ENCODE measurements around the gene KLRG1.

The KLRG1 gene

DNA sequence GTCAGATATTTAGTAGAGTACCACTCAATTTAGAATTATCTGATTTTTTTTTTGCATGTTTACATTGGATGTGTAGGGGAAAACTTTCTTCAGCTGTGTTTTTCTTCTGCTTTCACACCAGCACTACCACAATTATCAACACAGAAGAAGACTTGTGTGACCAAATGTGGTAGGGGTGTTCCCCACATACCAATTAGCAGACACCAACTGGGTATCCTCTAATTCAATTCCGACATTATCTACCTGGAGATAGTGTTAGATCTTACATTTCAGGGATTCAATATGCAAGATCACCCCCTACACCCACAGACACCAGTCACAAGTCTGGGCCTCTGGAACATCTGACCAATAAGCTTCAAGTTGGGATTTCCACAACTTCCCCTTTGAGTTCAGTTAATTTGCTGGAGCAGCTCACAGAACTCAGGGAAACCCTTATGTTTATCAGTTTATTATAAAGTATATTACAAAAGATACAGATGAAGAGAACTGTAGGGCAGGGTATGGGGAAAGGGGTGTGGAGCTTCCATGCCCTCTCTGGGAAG lies 4.1 kb upstream of the KLRG1 start:
- no peak for DNase-seq

DNA sequence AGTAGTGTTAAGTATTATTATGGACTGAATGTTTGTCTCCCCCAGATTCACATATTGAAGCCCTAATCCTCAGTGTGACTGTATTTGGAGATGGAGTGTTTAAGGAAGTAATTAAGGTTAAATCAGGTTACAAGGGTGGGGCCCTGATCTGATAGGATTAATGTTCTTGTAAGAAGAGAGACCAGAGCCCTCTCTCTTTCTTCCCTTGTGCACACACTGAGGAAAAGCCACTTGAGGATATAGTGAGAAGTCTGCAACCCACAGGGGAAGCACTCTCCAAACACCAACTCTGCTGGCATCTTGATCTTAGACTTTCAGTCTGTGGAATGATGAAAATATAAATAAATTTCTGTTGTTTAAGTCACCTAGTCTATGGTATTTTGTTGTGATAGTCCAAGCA lies 2.2 kb upstream of the KLRG1 start:
- DNase-seq, result no peak

DNA sequence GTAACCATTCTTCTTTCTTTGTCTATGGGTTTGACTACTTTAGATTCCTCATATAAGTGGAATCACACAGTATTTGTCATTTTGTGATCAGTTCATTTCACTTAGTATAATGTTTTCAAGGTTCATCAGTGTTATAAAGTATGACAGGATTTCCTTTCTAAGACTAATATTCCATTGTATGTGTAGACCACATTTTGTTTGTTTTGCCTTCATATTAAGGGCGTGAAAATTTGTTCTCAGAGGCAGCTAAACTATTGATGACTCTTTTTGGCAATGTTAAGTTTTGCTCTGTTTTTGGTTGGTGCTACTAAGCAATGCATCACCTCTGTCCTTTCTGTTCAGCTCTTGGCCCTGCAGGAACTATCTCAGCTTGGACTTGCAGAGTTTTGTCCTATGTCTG lies 1.7 kb upstream of the KLRG1 start:
- DNase-seq, result no peak

DNA sequence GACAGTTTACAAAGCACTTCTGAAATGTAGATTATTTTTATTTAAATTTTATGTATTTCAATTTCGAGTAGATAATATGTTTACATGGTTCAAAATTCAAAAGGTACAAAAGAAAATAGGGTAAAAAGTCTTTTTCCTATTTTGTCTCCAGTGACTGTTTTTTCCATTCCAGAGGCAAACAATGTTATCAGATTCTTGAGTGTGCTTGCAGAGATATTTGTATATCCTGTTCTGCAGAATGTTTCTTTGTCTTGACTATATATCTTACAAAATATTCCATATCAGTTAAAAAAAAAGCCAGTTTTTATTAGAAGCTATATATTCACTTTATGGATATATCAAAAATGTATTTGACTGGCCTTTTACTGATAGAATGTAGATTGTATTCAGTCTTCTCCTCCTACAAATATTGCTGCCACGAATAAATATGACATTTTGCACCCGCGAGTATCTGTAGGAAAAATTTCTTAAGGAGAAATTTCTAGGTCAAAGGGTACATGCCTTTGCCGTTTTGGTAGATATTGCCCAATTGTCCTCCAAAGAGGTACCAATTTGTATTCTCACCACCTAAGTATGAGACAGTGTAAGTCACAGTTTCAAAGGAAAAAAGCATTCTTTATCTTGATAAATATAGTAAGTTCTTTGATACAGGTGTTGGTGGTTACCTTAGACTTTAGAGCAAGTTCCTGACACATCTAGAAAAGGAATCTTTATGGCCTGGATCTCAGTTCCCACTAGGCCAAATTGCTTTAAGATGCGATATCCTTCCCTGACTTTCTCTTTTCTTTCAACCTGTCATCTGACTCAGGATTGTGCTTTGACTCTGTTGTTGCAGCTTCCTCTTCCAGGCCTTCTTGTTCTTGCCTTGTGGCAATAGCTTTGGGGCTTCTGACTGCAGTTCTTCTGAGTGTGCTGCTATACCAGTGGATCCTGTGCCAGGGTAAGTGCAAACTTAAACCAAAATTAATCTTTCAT lies 2.3 kb downstream of the KLRG1 start:
- no peak for DNase-seq

DNA sequence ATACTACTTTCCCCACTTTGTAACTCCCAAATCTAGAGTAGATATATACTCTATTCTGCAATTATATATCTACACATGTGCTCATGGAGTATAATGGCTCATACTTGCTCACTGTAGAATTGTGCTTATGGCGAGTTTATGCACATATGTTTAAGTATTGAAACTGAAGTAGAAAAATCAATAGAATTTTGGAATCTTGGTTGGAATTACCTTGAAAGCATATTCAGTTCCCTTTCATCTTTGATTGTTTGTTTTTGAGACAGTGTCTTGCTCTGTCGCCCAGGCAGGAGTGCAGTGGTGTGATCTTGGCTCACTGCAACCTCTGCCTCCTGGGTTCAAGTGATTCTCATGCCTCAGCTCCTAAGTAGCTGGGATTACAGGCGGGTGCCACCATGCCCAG lies 4.5 kb downstream of the KLRG1 start:
- no peak for DNase-seq

DNA sequence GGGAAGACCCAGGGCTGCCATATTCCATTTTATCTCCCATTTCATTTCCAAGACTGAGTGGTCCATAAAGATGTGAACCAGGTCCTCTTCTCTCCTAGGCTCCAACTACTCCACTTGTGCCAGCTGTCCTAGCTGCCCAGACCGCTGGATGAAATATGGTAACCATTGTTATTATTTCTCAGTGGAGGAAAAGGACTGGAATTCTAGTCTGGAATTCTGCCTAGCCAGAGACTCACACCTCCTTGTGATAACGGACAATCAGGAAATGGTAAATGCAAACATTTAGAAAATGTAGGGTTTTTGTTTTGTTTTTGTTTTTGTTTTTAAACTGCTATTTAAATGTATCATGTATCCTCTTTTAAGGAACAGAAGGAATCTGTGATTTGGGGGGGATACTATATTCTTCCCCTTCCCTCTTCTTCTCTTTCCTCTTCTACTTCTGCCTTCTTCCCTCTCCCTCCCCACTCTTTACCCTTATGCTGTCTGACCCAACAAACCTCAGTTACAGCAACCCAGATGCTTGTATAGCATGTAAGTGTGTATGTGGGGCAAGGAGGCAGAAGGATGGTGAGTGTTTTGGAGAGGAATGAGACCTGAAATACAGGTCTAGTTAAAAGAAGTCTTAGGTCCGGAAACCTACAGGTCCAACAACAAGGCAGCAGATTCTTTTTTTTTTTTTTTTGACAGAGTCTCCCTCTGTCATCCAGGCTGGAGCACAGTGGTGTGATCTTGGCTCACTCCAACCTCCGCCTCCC lies 5.9 kb downstream of the KLRG1 start:
- no peak for DNase-seq

DNA sequence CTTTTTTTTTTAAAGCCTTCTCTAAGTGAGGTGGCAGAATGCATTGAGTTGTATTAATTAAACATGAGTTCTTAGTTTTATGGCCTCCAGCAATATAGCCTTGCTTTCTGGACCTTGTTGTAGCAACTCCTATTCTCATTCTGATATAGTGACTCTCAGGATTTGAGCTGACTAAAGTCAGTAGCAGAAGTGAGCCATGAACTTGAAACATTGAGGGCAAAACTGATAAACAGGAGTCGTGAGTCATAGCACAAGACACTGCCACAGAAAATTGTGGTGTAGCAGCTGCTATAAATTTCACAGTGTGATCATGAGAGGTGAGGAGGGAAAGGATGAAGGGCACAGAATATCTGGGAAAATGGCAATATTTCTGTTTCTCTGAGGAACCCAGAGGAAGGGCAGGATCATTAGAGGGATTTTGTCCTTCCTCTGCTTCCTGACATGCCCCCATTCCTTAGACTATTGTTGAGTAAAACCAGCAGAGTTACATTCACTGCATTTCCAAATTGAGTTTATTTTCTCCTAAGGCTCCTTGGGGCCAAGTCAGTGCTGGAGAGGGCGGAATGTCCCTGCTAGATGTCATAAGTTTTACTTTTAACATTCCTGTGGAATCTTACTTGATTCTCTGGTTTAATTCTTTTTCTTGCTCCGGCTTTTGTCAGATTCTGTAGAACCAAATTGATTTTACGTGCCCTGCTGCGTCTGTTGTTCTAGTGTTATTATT lies 7.5 kb downstream of the KLRG1 start:
- no peak for DNase-seq

DNA sequence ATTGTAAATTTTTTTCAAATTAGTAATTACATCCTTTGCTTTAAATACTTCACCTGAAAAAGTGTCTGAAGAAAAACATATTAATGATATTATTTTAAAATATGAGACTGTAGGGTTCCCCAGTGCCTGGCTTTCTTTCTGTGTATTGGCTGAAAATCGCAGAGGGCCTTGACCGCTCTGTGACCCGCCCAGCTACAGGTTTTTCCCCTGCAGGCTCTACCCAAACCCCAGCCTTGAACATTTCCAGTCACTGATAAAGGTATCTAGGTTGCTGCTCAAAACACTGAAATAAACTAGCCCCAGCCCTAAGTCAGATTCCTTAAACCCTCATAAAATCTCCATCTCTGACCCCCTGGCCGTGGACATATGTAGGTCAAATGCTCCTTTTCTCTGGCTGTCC lies 11.9 kb downstream of the KLRG1 start:
- no peak for DNase-seq

DNA sequence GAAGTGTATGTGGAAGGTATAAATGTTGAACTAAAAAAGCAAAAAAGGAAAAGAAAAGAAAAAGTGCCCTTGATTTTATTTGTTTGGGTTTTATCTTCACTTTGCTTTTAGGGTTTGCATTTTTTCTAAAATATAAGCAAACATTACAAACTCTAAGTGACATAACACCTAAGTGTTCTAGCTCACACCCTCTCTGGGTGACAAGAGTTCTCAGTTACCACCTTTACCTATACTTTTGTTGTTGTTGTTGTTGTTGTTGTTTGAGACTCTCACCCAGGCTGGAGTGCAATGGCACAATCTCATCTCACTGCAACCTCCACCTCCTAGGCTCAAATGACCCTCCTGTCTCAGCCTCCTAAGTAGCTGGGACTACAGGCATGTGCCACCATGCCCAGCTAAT lies 13.0 kb downstream of the KLRG1 start:
- DNase-seq, result no peak

DNA sequence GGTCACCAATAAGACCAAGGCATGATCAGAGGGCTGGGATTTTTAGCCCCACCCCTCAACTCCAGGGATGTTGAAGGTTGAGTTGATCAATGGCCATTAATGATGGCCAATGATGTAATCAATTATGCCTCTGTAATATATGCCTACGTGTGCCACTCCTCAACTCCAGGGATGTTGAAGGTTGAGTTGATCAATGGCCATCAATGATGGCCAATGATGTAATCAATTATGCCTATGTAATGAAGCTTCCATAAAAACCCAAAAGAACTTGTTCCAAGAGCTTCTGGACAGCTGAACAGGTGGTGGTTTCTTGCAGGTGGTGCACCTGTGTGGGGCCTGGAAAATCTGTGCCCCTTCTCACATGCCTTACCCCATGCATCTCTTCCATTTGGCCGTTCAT lies 33.2 kb downstream of the KLRG1 start:
- DNase-seq, result no peak

DNA sequence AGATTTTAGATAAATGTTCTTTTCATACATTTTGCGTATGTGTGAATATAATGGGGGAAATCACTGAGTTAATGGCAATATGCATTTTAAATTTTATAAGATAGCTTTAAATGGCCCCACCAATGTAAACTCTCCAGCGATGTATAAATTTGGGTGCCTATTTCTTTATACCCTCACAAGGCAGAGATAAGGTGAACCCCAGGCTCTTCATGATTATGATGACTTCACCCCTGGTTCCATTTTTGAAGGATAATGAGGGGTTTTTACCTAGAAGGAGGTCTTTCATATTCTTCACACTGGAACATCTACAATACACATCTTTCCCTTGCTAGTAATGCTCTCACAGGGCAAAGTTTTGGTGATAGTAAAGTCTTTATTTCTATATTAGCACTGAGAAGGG lies 35.2 kb downstream of the KLRG1 start:
- no peak for DNase-seq

DNA sequence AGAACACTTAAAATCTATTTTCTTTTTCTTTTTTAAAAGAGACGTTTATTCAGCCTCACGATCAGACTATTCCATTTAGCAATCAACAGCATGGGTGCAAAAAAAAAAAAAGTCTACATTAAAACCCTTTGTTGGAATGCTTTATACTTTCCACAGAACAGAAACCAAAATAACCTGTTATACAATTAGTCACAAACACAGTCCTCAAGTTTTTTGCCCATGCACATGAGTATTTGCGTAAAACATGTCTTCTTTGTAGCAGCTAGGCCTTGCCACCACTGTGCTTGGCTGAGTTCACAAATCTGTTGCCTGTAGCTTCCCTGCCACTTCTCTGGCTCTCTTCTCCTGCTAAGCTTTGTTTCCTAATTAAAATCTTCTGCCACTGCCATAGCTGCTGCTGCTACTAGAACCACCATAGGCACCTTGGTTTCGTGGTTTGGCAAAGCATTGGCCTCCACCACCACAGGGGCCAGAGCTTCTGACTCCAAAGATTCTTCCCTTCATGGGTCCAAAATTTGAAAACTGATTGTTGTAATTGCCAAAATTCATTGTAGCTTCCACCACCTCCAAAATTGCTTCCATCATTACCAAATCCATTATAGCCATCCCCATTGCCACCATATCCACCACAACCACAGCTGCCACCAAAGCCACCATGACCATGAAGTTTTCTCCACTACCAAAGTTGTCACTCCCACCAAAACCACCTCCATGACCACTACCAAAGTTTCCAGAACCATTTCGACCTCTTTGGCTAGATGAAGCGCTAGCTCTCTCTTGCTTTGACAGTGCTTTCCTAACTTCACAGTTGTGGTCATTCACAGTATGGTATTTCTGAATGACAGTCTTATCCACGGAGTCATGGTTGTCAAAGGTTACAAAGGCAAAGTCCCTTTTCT lies 38.1 kb downstream of the KLRG1 start:
- no peak for DNase-seq

DNA sequence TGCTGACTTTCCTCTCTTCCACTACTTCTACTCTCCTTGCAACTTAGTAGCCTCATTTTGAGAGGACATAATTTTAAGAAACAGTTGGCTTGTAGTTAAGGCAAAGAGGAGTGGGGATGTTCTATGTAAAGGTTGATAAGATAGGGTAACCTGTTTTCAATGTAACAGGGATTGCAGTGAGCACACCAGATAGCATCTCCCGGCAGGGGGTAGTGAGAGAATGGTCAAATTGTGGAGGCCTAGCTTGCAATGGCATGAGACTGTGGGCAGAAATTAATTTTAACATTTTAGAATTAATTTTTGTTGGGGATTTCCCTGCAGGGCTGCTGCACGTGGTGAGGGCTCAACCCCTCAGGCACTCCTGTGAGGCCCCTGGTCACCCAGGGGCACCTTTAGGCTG lies 41.4 kb downstream of the KLRG1 start:
- no peak for DNase-seq

DNA sequence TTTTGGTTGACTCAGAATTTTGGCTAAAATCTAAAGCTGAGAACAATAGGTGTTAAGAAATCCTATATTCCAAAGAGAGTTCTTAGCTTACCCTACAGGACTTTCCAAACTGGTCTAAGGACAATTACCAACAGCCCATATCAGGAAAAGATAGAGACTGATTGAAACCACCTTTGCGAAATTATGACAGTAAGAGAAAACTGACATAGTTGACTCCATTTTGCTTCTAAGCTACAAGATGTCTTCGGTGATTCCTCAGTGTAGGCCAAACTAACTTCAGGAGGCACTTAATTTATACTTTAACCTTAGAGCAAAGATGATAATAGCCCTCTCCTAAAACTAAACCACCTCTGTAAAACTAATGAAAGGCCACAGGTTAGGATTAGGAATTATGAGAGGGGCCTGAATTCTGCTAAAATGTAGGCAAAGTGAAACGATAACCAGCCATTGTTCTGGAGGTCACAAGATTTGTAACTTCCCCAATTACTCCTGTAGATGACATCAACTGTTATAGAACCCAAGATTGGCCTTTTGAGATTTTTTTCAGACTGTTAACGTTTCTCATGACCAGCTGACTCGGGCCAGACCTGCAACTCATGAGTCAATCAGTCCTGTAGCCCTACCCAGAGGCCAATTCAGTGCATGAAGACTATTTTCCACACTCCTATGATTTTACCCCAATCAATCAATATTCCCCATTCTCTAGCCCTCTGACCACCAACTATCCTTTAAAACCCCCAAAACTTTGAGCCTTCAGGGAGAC lies 43.0 kb downstream of the KLRG1 start:
- DNase-seq, result no peak

DNA sequence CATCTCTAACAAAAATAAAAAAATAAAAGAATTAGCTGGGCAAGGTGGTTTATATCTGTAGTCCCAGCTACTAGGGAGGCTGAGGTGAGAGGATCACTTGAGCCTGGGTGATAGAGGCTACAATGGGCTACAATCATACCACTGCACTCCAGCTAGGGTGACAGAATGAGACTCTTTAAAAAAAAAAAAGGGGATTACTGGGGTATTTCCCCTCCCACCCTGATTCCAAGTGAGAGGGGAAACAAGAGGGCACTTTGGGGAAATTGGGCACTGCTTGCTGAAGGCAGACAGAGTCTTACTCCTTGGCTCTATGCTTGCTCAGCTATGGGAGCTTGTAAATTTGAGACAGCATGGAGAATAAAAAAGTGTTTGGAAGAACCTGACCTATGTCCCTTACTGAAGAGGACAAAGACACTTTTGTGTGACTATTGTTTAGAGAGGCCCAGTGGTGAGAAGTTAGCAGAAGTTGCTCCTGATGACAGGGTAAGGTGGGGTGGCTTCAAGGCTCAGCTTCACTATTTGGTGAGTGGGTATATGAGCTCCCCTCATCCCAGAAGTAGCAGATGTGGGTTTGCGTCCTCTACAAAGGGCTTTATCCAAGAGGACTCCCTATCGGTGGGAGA lies 44.0 kb downstream of the KLRG1 start:
- DNase-seq, result no peak

DNA sequence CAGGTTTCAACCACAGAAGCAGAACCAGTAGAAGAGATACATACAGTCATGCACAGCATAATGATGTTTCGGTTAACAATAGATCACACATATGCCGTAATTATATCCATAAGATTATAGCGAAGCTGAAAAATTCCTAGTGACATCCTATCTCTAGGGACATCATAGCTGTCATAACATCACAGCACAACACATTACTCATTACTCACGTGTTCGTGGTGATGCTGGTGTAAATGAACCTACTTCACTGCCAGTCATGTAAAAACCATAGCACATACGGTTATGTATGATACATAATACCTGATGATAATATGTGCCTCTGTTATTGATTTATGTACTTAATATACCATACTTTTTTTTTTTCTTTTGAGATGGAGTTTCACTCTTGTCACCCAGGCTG lies 44.7 kb downstream of the KLRG1 start:
- DNase-seq, result no peak

DNA sequence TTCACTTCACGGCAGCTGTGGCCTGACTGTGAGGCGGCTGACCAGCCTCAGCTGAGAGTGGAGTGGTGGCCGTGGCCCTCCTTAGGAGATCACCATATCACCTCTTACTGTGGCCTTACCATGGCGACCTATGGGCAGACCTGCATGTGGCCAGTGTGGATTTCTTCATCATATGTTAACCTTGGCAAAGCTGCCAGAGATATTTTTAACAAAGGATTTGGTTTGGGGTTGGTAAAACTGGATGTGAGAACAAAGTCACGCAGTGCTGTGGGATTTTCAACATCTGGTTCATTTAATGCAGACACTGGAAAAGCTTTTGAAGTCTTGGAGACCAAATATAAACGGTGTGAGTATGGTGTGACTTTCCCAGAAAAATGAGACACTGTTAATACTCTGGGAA lies 46.9 kb downstream of the KLRG1 start:
- no peak for DNase-seq

DNA sequence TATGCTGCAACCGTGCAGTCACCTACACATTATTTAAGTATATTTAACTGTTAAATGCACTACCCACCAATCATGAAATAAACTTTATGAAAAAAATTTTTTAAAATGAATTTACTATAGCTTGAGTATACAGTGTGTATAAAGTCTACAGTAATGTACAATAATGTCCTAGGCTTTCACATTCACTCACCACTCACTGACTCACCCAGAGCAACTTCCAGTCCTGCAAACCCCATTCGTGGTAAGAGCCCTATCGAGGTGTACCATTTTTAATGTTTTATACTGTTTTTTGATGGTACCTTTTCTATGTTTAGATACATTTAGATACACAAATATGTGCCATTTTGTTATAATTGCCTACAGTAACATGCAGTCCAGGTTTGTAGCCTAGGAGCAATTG lies 48.1 kb downstream of the KLRG1 start:
- DNase-seq, result no peak

DNA sequence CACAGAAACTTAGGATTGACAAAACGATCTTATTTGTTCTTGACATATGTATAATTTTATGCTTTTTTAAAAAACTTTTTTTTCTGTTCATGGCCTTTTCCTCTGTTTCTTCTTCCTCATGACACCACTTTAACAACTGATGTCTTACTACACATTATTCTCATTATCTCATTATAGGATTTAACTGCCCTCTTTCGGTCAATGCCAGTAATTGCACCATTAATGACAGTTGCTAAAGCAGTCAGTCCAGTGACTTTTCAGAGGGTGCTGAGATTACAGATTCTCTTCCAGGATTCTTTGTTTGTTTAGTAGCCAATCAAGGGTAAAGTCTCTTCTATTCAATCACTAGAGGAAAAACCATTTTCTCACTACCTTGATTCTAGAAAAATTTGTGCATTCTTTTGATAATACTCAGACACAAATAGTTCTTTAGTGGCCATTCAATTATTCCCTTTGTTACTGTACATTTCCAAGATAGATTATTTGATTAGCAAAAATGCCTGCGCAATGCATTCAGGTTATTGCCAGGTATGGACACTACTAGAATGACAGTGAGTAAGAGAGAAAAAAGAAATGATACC lies 50.1 kb downstream of the KLRG1 start:
- DNase-seq, result no peak
